ENCODE measurements around the gene BZW2.

BZW2 gene

GRCh38 chr7:16693601-16694318 lies 47.8 kb downstream of the BZW2 start:
- no peak for DNase-seq (ENCODE audit: low read depth, low spot score)
- H3K4me3 ChIP-seq (ENCODE audit: low read depth, low read length) = no peak overlapping the region
- in situ Hi-C loops (cut with HindIII; ENCODE audit: low sequenced_read_pairs) = no loop called here
- TF ChIP-seq, protein P1, sequence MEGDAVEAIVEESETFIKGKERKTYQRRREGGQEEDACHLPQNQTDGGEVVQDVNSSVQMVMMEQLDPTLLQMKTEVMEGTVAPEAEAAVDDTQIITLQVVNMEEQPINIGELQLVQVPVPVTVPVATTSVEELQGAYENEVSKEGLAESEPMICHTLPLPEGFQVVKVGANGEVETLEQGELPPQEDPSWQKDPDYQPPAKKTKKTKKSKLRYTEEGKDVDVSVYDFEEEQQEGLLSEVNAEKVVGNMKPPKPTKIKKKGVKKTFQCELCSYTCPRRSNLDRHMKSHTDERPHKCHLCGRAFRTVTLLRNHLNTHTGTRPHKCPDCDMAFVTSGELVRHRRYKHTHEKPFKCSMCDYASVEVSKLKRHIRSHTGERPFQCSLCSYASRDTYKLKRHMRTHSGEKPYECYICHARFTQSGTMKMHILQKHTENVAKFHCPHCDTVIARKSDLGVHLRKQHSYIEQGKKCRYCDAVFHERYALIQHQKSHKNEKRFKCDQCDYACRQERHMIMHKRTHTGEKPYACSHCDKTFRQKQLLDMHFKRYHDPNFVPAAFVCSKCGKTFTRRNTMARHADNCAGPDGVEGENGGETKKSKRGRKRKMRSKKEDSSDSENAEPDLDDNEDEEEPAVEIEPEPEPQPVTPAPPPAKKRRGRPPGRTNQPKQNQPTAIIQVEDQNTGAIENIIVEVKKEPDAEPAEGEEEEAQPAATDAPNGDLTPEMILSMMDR (IDR thresholded peaks at IDR 0.05; ENCODE audit: low read depth, low read length) = no peak

- TF ChIP-seq, protein P1 (IDR thresholded peaks at IDR 0.05; ENCODE audit: low read depth, low read length) = no peak
- H3K4me3 ChIP-seq (ENCODE audit: low read depth, low read length) = no peak overlapping the region
- DNase-seq (ENCODE audit: low read depth, low spot score) = no peak
- in situ Hi-C loops (cut with HindIII; ENCODE audit: low sequenced_read_pairs) = no loop called here
Measured at GRCh38 chr7:16694806-16695205, 48.8 kb downstream of the BZW2 start.

DNA sequence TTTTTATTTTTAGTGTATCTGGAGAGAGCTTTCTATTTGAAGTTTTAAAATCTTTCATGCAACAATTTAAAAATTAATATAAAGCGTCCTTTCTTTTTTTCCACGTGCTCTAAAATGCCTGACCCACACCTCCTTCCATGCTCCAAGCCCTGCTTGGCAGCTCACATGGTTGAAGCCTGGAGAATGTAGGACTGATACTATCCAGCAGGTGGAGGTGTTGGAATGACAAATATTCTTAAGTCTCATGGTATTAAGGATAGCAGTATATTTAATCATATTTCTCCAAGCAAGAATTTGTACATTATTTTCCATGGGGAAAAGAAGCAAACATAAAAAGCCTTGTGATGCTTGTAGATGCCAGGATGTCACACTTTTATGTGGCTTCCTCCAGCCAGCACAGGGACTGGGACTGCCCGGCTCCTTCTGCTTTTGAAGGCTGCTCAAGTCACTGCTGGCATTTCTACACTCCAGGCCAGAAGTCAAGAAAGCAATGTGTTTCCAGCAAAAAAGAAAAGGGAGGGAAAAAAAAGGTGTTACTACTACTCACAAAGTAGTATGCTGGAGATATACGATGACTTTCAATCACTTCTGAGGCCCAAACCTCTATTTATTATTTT lies 49.7 kb downstream of the BZW2 start:
- TF ChIP-seq, protein P1 (IDR thresholded peaks at IDR 0.05; ENCODE audit: low read depth, low read length) = peak; percentile 61
- in situ Hi-C loops (cut with HindIII; ENCODE audit: low sequenced_read_pairs) = no loop called here
- H3K4me3 ChIP-seq (ENCODE audit: low read depth, low read length) = no peak overlapping the region
- peak; percentile 77 for DNase-seq (ENCODE audit: low read depth, low spot score)

- H3K4me3 ChIP-seq (ENCODE audit: low read depth, low read length) = no peak overlapping the region
- no peak for DNase-seq (ENCODE audit: low read depth, low spot score)
- TF ChIP-seq, protein P1 (IDR thresholded peaks at IDR 0.05; ENCODE audit: low read depth, low read length) = no peak
- in situ Hi-C loops (cut with HindIII; ENCODE audit: low sequenced_read_pairs) = no loop called here
Measured at GRCh38 chr7:16697507-16698199, 51.7 kb downstream of the BZW2 start.

GRCh38 chr7:16698200-16698905 lies 52.4 kb downstream of the BZW2 start:
- in situ Hi-C loops (cut with HindIII; ENCODE audit: low sequenced_read_pairs) = no loop called here
- DNase-seq (ENCODE audit: low read depth, low spot score) = no peak

GRCh38 chr7:16702441-16702840 lies 56.5 kb downstream of the BZW2 start:
- no peak overlapping the region for H3K4me3 ChIP-seq (ENCODE audit: low read depth, low read length)
- in situ Hi-C loops (cut with HindIII; ENCODE audit: low sequenced_read_pairs) = no loop called here
- TF ChIP-seq, protein P1 (IDR thresholded peaks at IDR 0.05; ENCODE audit: low read depth, low read length) = no peak
- DNase-seq (ENCODE audit: low read depth, low spot score) = no peak

More at GRCh38 chr7:16698200-16698905, 52.4 kb downstream of the BZW2 start:
- no peak overlapping the region for H3K4me3 ChIP-seq (ENCODE audit: low read depth, low read length)
- TF ChIP-seq, protein P1 (IDR thresholded peaks at IDR 0.05; ENCODE audit: low read depth, low read length) = no peak

Measured in astrocyte of the spinal cord (primary cell).